Nephron progenitor cell (in vitro differentiated cells): ENCODE measurements around the gene TBC1D19.
A peak's percentile ranks its signal among the peaks of the same experiment; 100 is the strongest.

Experiments used
- DNase-seq: peaks from one replicate; pipeline ENCODE4 v3.0.0; 2021
- H3K27ac Mint-ChIP-seq: 2 replicates; pipeline ENCODE4 v1.8.0; 2021; ENCODE audit warnings: mild to moderate bottlenecking, moderate library complexity, mixed read lengths
- H3K27me3 Mint-ChIP-seq: 2 replicates; pipeline ENCODE4 v1.8.0; 2021; ENCODE audit warnings: mild to moderate bottlenecking, low read depth, mixed read lengths; ENCODE audit not compliant: poor library complexity
- H3K36me3 Mint-ChIP-seq: 2 replicates; pipeline ENCODE4 v1.8.0; 2021; ENCODE audit warnings: low read depth, mixed read lengths
- H3K4me1 Mint-ChIP-seq: 2 replicates; pipeline ENCODE4 v1.8.0; 2021; ENCODE audit warnings: mixed read lengths
- H3K4me3 Mint-ChIP-seq: 2 replicates; pipeline ENCODE4 v1.8.0; 2021; ENCODE audit warnings: mild to moderate bottlenecking, moderate library complexity, mixed read lengths
- H3K9me3 Mint-ChIP-seq: 2 replicates; pipeline ENCODE4 v1.8.0; 2021; ENCODE audit warnings: mild to moderate bottlenecking, moderate library complexity, mixed read lengths
- CTCF ChIP-seq: fragments of 200-600 bp; sonication (generic); IDR thresholded peaks from 2 replicates; pipeline ENCODE4 v1.5.0; 2021; ENCODE audit warnings: antibody characterized with exemption

The TBC1D19 gene

GRCh38 chr4:26786916-26787315 is 203.0 kb downstream of the TBC1D19 start:
- Mint-ChIP-seq H3K4me3 (no peak overlapping the region), H3K36me3 (peaks cover 6% of the 10 kb centered on the region), H3K27me3 (peaks cover 3% of the 10 kb centered on the region)

GRCh38 chr4:26787461-26788340 is 203.8 kb downstream of the TBC1D19 start:
- peak overlapping the region; percentile 38 for H3K27ac Mint-ChIP-seq
- no peak overlapping the region for H3K4me3 Mint-ChIP-seq
- peaks cover 15% of the 10 kb centered on the region for H3K4me1 Mint-ChIP-seq
- peaks cover 3% of the 10 kb centered on the region for H3K27me3 Mint-ChIP-seq
- peaks cover 6% of the 10 kb centered on the region for H3K36me3 Mint-ChIP-seq
- DNase-seq: no peak
- no peak for TF ChIP-seq CTCF
- H3K9me3 Mint-ChIP-seq: peaks cover 8% of the 10 kb centered on the region

More at GRCh38 chr4:26786916-26787315, 203.0 kb downstream of the TBC1D19 start:
- H3K27ac Mint-ChIP-seq: no peak overlapping the region
- H3K4me1 Mint-ChIP-seq: peaks cover 15% of the 10 kb centered on the region
- TF ChIP-seq CTCF: no peak
- H3K9me3 Mint-ChIP-seq: peaks cover 8% of the 10 kb centered on the region
- no peak for DNase-seq

- H3K4me3 Mint-ChIP-seq: no peak overlapping the region
- peaks cover 8% of the 10 kb centered on the region for H3K9me3 Mint-ChIP-seq
- TF ChIP-seq CTCF: no peak
- H3K27me3 Mint-ChIP-seq: peaks cover 3% of the 10 kb centered on the region
- peak overlapping the region; percentile 32 for H3K27ac Mint-ChIP-seq
- H3K36me3 Mint-ChIP-seq: peaks cover 6% of the 10 kb centered on the region
- DNase-seq: no peak
- peaks cover 15% of the 10 kb centered on the region for H3K4me1 Mint-ChIP-seq
Observed at GRCh38 chr4:26788341-26788733, 204.5 kb downstream of the TBC1D19 start.

- DNase-seq: no peak
- peaks cover 3% of the 10 kb centered on the region for H3K27me3 Mint-ChIP-seq
- H3K4me3 Mint-ChIP-seq: no peak overlapping the region
- peaks cover 6% of the 10 kb centered on the region for H3K36me3 Mint-ChIP-seq
- TF ChIP-seq CTCF: no peak
- no peak overlapping the region for H3K27ac Mint-ChIP-seq
- H3K4me1 Mint-ChIP-seq: peaks cover 15% of the 10 kb centered on the region
- peaks cover 8% of the 10 kb centered on the region for H3K9me3 Mint-ChIP-seq
Observed at GRCh38 chr4:26789208-26789607, 205.3 kb downstream of the TBC1D19 start.

GRCh38 chr4:26791346-26791745 is 207.5 kb downstream of the TBC1D19 start:
- Mint-ChIP-seq H3K4me1 (peaks cover 15% of the 10 kb centered on the region), H3K9me3 (peaks cover 8% of the 10 kb centered on the region), H3K27me3 (peaks cover 3% of the 10 kb centered on the region), H3K27ac (no peak overlapping the region), H3K4me3 (no peak overlapping the region), H3K36me3 (peaks cover 6% of the 10 kb centered on the region)
- no peak for DNase-seq
- TF ChIP-seq CTCF: no peak

- TF ChIP-seq CTCF: no peak
- Mint-ChIP-seq H3K27me3 (no peaks in the 10 kb centered on the region), H3K27ac (no peak overlapping the region), H3K36me3 (peaks cover 12% of the 10 kb centered on the region), H3K4me1 (peaks cover 10% of the 10 kb centered on the region), H3K9me3 (peaks cover 15% of the 10 kb centered on the region), H3K4me3 (no peak overlapping the region)
- no peak for DNase-seq
Observed at GRCh38 chr4:26792639-26793038, 208.8 kb downstream of the TBC1D19 start.
